WTC11 (cell line): ENCODE data around the gene TBC1D22A.

Experiments
- CTCF ChIP-seq: fragments of 200-600 bp; IDR thresholded peaks from 2 replicates; pipeline ENCODE4 v1.8.0; 2022; ENCODE audit warnings: antibody characterized with exemption
- PRDM15 ChIP-seq: sonication (generic); formaldehyde crosslinking; IDR thresholded peaks from 2 replicates; pipeline ENCODE4 v1.8.0; 2022; ENCODE audit warnings: missing genetic modification reagents
- TF ChIP-seq, protein P1 (sequence below): sonication (generic); formaldehyde crosslinking; IDR thresholded peaks from 2 replicates; pipeline ENCODE4 v1.8.1; 2022; ENCODE audit warnings: mild to moderate bottlenecking, moderate library complexity, missing genetic modification reagents

DNA sequence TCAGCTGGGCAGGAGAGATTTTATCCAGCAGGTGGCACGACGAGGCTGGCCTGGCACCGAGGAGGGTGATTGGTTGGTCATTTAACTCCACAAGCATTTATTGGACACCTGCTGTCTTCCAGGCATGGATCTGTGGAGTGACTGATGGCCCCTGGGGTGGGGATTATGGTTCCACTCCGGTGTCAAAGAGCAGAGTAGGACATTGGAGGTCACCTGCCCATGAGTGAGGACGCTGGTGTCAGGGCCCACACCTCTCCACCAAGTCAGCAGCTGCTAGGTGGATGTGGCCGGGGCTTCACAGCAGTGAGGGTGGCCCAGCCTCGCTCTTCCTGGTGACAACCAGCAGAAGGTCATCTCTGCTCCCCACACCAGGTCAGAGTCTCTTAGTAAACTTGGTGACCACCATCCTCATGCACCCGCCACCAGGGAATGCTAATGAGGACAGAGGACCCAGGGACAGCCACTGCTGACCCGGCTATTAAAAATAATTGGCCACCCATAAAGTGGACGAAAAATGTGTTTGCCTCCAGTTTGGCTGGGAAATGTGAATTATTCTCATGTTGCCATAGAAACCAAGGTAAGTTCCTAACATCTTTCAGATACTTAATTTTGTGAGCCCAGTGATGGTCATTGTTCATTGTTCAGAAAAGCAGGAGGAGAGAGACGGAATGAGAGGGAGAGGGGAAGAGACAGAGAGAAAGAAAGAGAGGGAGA is 428.7 kb downstream of the TBC1D22A start:
- TF ChIP-seq, protein P1, sequence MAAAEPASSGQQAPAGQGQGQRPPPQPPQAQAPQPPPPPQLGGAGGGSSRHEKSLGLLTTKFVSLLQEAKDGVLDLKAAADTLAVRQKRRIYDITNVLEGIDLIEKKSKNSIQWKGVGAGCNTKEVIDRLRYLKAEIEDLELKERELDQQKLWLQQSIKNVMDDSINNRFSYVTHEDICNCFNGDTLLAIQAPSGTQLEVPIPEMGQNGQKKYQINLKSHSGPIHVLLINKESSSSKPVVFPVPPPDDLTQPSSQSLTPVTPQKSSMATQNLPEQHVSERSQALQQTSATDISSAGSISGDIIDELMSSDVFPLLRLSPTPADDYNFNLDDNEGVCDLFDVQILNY (CRISPR knock-in tag): no peak
- TF ChIP-seq CTCF: no peak
- no peak for TF ChIP-seq PRDM15 (CRISPR knock-in tag)
